Gastroesophageal sphincter (tissue), 3 donors: ENCODE results near the gene MAPK4.

Experiments used
- EP300 ChIP-seq: sonication (generic); formaldehyde crosslinking; IDR thresholded peaks from one replicate; pipeline ENCODE4 v1.6.1; 2017; ENCODE audit warnings: antibody characterized with exemption, mild to moderate bottlenecking
- POLR2A ChIP-seq, 2 donors: fragments of 450-650 bp; IDR thresholded peaks; one replicate each; pipeline ENCODE4 v1.6.1; 2017; ENCODE audit warnings: antibody characterized with exemption in 2 of 2, mild to moderate bottlenecking in 2 of 2, moderate library complexity in 1 of 2
- POLR2AphosphoS5 ChIP-seq: sonication (generic); formaldehyde crosslinking; IDR thresholded peaks from one replicate; pipeline ENCODE4 v1.6.1; 2017; ENCODE audit warnings: antibody characterized with exemption
- TF ChIP-seq, protein P1 (sequence below), 4 experiments: fragments of 200-600 bp in 2 of 4; fragments of 450-650 bp in 2 of 4; sonication (generic) in 1 of 4; IDR thresholded peaks; one replicate each; pipeline ENCODE4 v1.5.1; 2017 to 2019; ENCODE audit warnings: antibody characterized with exemption in 4 of 4, mild to moderate bottlenecking in 2 of 4, moderate library complexity in 2 of 4

DNA sequence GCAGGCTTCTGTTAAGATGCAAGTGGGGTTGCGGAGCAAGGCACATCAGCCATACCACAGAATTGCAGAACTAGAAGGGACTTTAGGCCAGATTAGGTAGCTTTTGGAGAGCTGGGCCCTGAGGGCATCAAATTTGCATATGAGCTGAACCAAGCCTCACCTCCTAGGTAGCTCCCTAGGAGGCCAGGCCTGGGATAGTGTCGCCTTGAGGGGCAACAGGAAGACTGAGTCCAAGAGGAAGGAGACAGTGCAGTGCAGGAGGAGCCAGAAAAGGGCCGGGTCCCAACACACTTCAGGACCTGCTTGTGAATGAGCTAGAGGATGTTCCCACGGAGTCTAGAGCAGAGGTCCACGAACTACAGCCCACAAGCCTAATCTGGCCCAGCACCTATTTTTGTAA, 98.7 kb downstream of the MAPK4 start:
- TF ChIP-seq, protein P1, sequence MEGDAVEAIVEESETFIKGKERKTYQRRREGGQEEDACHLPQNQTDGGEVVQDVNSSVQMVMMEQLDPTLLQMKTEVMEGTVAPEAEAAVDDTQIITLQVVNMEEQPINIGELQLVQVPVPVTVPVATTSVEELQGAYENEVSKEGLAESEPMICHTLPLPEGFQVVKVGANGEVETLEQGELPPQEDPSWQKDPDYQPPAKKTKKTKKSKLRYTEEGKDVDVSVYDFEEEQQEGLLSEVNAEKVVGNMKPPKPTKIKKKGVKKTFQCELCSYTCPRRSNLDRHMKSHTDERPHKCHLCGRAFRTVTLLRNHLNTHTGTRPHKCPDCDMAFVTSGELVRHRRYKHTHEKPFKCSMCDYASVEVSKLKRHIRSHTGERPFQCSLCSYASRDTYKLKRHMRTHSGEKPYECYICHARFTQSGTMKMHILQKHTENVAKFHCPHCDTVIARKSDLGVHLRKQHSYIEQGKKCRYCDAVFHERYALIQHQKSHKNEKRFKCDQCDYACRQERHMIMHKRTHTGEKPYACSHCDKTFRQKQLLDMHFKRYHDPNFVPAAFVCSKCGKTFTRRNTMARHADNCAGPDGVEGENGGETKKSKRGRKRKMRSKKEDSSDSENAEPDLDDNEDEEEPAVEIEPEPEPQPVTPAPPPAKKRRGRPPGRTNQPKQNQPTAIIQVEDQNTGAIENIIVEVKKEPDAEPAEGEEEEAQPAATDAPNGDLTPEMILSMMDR (IDR thresholded peaks at IDR 0.05) = no peak
- no peak for TF ChIP-seq POLR2A (IDR thresholded peaks at IDR 0.05)
- TF ChIP-seq POLR2AphosphoS5 = no peak
- no peak for TF ChIP-seq EP300
